ENCODE results near the gene ZNF541. TPM values are rescaled to one million over a fixed set of nuclear protein-coding genes. Genes with fewer than 3 reads are reported as not detected.

ZNF541 gene
- total RNA-seq, 2 donors from 2014 or later = 0.20 TPM; not detected in 1

DNA sequence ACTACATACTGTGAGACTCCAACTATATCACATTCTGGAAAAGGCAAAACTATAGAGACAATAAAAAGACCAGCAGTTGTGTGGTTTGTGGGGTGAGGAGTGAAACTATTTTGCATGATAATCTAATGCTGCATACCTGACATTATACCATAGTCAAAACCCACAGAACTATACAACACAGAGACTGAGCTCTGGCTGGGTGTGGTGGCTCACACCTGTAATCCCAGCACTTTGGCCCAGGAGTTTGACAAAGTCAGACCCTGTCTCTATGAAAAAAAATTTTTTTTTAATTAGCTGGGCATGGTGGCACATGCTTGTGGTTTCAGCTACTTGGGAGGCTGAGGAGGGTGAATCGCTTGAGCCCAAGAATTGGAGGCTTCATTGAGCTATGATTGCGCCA lies 11.9 kb downstream of the ZNF541 start:
- H3K9me3 ChIP-seq = no peaks in the 10 kb centered on the region
- H3K4me1 ChIP-seq = no peaks in the 10 kb centered on the region
- no peak overlapping the region for H3K4me3 ChIP-seq
- DNase-seq (ENCODE audit: low spot score) = no peak
- no peaks in the 10 kb centered on the region for H3K27me3 ChIP-seq
- H3K27ac ChIP-seq = no peak overlapping the region
- H3K36me3 ChIP-seq = no peaks in the 10 kb centered on the region
- TF ChIP-seq, protein P1, sequence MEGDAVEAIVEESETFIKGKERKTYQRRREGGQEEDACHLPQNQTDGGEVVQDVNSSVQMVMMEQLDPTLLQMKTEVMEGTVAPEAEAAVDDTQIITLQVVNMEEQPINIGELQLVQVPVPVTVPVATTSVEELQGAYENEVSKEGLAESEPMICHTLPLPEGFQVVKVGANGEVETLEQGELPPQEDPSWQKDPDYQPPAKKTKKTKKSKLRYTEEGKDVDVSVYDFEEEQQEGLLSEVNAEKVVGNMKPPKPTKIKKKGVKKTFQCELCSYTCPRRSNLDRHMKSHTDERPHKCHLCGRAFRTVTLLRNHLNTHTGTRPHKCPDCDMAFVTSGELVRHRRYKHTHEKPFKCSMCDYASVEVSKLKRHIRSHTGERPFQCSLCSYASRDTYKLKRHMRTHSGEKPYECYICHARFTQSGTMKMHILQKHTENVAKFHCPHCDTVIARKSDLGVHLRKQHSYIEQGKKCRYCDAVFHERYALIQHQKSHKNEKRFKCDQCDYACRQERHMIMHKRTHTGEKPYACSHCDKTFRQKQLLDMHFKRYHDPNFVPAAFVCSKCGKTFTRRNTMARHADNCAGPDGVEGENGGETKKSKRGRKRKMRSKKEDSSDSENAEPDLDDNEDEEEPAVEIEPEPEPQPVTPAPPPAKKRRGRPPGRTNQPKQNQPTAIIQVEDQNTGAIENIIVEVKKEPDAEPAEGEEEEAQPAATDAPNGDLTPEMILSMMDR (IDR thresholded peaks at IDR 0.05) = no peak

DNA sequence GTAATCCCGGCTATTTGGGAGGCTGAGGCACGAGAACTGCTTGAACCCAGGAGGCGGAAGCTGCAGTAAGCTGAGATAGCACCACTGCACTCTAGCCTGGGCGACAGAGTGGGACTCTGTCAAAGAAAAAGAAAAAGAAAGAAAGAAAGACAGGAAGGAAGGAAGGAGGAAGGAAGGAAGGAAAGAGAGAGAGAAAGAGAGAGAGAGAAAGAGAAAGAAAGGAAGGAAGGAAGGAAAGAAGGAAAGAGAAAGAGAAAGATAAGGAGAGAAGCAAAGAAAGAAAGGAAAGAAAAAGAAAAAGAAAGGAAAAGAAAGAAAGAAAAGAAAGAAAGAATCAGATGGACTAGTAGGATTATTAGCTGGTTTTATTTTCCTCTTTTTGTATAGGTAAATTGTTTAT lies 22.8 kb downstream of the ZNF541 start:
- DNase-seq (ENCODE audit: low spot score) = no peak
- TF ChIP-seq, protein P1 (IDR thresholded peaks at IDR 0.05) = no peak
- no peak overlapping the region for H3K27ac ChIP-seq
- no peak overlapping the region for H3K4me3 ChIP-seq
- H3K36me3 ChIP-seq = no peaks in the 10 kb centered on the region
- H3K9me3 ChIP-seq = no peaks in the 10 kb centered on the region
- peaks cover 0 to 4% of the 10 kb centered on the region in 2 donors for H3K4me1 ChIP-seq
- peaks cover 0 to 6% of the 10 kb centered on the region in 2 donors for H3K27me3 ChIP-seq

DNA sequence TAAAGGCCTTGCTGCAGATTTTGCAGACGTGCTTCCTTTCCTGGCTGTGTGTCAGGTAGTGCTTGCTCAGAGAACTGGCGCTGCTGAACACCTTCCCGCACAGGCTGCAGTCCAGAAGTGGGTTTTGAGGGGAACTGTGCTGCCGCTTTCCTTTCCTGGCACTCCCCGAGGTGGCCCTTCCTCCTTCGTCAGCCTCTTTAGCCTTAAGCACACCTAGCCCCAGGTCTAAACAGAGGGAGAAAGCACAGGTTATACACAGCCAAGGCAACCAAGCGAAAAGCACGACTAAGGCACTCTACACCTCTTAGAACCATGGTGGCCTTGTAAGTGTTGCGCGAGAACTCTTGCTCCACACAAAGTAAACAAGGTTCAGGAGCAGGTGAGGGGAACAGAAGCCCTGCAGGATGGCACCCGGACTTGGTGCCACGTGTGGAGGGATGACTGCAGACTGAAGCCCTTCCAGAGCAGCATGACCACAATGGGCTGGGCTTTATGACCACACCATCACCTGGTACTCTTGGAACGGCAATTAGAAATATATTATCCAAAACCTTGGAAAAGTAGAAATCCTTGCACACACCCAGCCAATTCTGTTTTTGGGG lies 23.6 kb downstream of the ZNF541 start:
- H3K4me1 ChIP-seq = peaks cover 0 to 7% of the 10 kb centered on the region in 2 donors
- H3K36me3 ChIP-seq = no peaks in the 10 kb centered on the region
- peaks cover 0 to 7% of the 10 kb centered on the region in 2 donors for H3K27me3 ChIP-seq
- H3K27ac ChIP-seq = no peak overlapping the region
- no peaks in the 10 kb centered on the region for H3K9me3 ChIP-seq
- no peak for DNase-seq (ENCODE audit: low spot score)
- H3K4me3 ChIP-seq = no peak overlapping the region
- TF ChIP-seq, protein P1 (IDR thresholded peaks at IDR 0.05) = no peak

DNA sequence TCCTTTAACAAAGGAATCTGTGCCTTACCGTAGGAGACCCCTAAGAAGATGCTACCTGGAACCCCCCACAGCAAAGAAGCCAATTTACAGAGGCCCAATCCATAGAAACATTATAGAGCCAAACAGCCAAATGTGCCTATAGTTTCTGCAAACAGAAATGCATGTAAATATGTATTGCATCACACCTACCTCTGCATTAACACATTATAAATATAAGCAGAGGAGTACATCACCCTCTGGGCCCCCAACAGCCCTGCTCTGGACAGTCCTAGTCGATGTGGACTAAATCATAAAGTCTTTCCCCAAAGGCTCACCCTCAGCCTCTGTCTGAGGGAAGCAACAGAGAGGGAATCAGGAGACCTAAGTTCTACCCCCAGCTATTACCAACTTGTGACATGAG lies 25.7 kb downstream of the ZNF541 start:
- Histone ChIP-seq H3K27me3 (peaks cover 0 to 7% of the 10 kb centered on the region in 2 donors), H3K36me3 (no peaks in the 10 kb centered on the region), H3K9me3 (no peaks in the 10 kb centered on the region), H3K4me1 (peaks cover 0 to 7% of the 10 kb centered on the region in 2 donors), H3K27ac (no peak overlapping the region), H3K4me3 (no peak overlapping the region)
- DNase-seq (ENCODE audit: low spot score) = no peak
- TF ChIP-seq, protein P1 (IDR thresholded peaks at IDR 0.05) = no peak

DNA sequence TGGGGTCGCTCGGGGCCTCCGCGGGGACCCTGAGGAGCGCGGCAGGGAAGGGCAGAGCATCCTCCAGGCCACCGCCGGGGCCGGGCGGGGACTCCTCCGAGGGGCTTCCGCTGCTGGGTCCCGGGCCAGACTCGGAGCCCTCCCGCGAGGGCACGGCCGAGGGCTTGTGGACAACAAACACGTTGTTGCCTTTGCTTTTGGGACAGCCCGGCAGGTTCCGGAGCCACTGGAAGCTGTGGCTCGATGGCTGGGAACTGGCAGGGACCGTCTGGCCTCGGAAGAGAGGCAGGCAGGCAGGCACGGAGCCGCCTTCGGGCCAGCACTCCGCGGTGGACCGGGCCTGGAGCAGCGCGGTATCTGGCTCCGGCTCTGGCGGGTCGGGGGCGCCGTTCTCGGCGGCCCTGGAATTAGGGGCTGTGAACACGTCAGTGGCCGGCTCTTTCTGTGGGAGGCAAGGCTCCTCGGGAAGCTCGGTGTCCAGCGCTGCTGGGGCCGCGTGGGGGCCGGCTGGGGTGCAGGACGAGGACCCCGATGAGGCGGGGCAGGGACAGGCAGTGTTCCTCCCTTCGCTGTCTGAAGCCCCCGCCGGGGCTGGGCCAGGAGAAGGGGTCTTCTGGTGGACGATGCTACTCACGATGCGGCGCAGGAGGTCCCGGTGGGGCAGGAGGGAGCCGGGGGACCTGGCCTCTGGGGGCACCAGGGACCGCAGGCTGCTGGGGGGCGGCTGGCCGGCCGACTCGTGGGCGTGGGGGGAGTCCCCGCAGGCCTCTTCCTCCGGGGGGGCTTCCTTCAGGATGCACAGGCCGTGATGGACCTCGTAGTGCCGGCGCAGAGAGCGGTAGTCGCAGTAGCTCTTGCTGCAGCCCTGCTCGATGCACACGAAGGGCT lies 27.6 kb downstream of the ZNF541 start:
- peaks cover 0 to 7% of the 10 kb centered on the region in 2 donors for H3K4me1 ChIP-seq
- no peaks in the 10 kb centered on the region for H3K9me3 ChIP-seq
- TF ChIP-seq, protein P1 (IDR thresholded peaks at IDR 0.05) = no peak
- H3K4me3 ChIP-seq = peak overlapping the region in 1 of 2 donors; percentile 35
- no peak for DNase-seq (ENCODE audit: low spot score)
- H3K27me3 ChIP-seq = peaks cover 0 to 7% of the 10 kb centered on the region in 2 donors
- H3K36me3 ChIP-seq = no peaks in the 10 kb centered on the region
- H3K27ac ChIP-seq = no peak overlapping the region

All from right atrium auricular region (tissue), 2 donors.